HepG2 (cell line): Measurements from ENCODE around the gene FALEC. TPM values are rescaled to one million over a fixed set of nuclear protein-coding genes. Genes with fewer than 3 reads are reported as not detected.
A peak's percentile ranks its signal among the peaks of the same experiment; 100 is the strongest.

ENCODE experiments used
- FLYWCH1 ChIP-seq: sonication (generic); formaldehyde crosslinking; IDR thresholded peaks from 2 replicates; pipeline ENCODE4 v1.8.1; 2023; ENCODE audit warnings: mild to moderate bottlenecking, missing genetic modification reagents
- FOXJ3 ChIP-seq: sonication (generic); formaldehyde crosslinking; IDR thresholded peaks from 2 replicates; pipeline ENCODE4 v1.4.0; 2020; ENCODE audit warnings: missing genetic modification reagents, mild to moderate bottlenecking, borderline replicate concordance
- KDM5B ChIP-seq: sonication (generic); formaldehyde crosslinking; IDR thresholded peaks from 2 replicates; pipeline ENCODE4 v1.4.0; 2020; ENCODE audit warnings: missing genetic modification reagents, mild to moderate bottlenecking, borderline replicate concordance
- KIAA2018 ChIP-seq: sonication (generic); formaldehyde crosslinking; IDR thresholded peaks from 2 replicates; pipeline ENCODE4 v1.5.0; 2020; ENCODE audit warnings: mild to moderate bottlenecking, missing genetic modification reagents, borderline replicate concordance
- MAFK ChIP-seq, 2 experiments: IDR thresholded peaks in 1 of 2; conservative IDR thresholded peaks in 1 of 2; 2 replicates each; pipeline ENCODE4 v1.6.1; 2011; ENCODE audit warnings: improper control_type of control experiment in 2 of 2, low read length in 2 of 2
- MXI1 ChIP-seq: IDR thresholded peaks from 3 replicates; pipeline ENCODE4 v1.6.1; 2012; ENCODE audit warnings: low read depth, low read length, inconsistent platforms, borderline replicate concordance
- NCOR1 ChIP-seq: fragments of 200-600 bp; sonication (generic); IDR thresholded peaks from 2 replicates; pipeline ENCODE4 v1.7.0; 2017; ENCODE audit warnings: antibody characterized with exemption, low read length, borderline replicate concordance
- NFATC3 ChIP-seq: sonication (generic); formaldehyde crosslinking; IDR thresholded peaks from 2 replicates; pipeline ENCODE4 v1.5.1; 2020; ENCODE audit warnings: mild to moderate bottlenecking, missing genetic modification reagents
- PATZ1 ChIP-seq: sonication (generic); formaldehyde crosslinking; IDR thresholded peaks from 2 replicates; pipeline ENCODE4 v1.4.0; 2020; ENCODE audit warnings: missing genetic modification reagents
- SIX1 ChIP-seq: sonication (generic); formaldehyde crosslinking; IDR thresholded peaks from 2 replicates; pipeline ENCODE4 v1.4.0; 2020; ENCODE audit warnings: missing genetic modification reagents, borderline replicate concordance
- SMC3 ChIP-seq: IDR thresholded peaks from 2 replicates; pipeline ENCODE4 v1.6.1; 2011; ENCODE audit warnings: low read length, improper control_type of control experiment
- ZMYM4 ChIP-seq: sonication (generic); formaldehyde crosslinking; IDR thresholded peaks from 2 replicates; pipeline ENCODE4 v1.8.1; 2023; ENCODE audit warnings: mild to moderate bottlenecking, missing genetic modification reagents
- ZNF101 ChIP-seq: sonication (generic); formaldehyde crosslinking; IDR thresholded peaks from 2 replicates; pipeline ENCODE4 v1.4.0; 2020; ENCODE audit warnings: mild to moderate bottlenecking, low read depth, missing genetic modification reagents, borderline replicate concordance
- ZNF337 ChIP-seq: sonication (generic); formaldehyde crosslinking; IDR thresholded peaks from 2 replicates; pipeline ENCODE4 v1.5.1; 2020; ENCODE audit warnings: missing genetic modification reagents, low read depth, mild to moderate bottlenecking, borderline replicate concordance
- ZNF547 ChIP-seq: sonication (generic); formaldehyde crosslinking; IDR thresholded peaks from 2 replicates; pipeline ENCODE4 v1.5.1; 2020; ENCODE audit warnings: mild to moderate bottlenecking, missing genetic modification reagents
- ZNF670 ChIP-seq: sonication (generic); formaldehyde crosslinking; IDR thresholded peaks from 2 replicates; pipeline ENCODE4 v1.8.0; 2022; ENCODE audit warnings: mild to moderate bottlenecking, missing genetic modification reagents, borderline replicate concordance
- ZNF777 ChIP-seq: sonication (generic); formaldehyde crosslinking; IDR thresholded peaks from 2 replicates; pipeline ENCODE4 v1.4.0; 2020; ENCODE audit warnings: missing genetic modification reagents
- polyA plus RNA-seq, 8 experiments: library from polyadenylated mRNA; depleted of rRNA in 3 of 8; stranded (reverse) in 7 of 8; unstranded in 1 of 8; fragments of >200 nt; fragmentation: Illumina TruSeq in 4 of 8; extraction: Trizol in 4 of 8; gene quantifications; 2 replicates each; pipeline versions ENCODE4 v1.2.1 to v1.2.3, GENCODE V29; 2011 to 2016; ENCODE audit warnings: low read depth in 4 of 8, missing spikeins in 1 of 8, mixed read lengths in 1 of 8; ENCODE audit not compliant: insufficient read depth in 1 of 8
- total RNA-seq, 5 experiments: library from RNA; depleted of rRNA; stranded (reverse); fragments of >200 nt; fragmentation: Illumina TruSeq; extraction: Trizol; gene quantifications; 2 replicates each; pipeline ENCODE4 v1.2.3, GENCODE V29; 2016; ENCODE audit warnings: low read depth in 1 of 5

The FALEC gene
- total and polyA plus RNA-seq, 2 of the 13 experiments (the other 11 are each of a cell fraction or from before 2014, with no cell fraction given), result 0.33 to 0.71 TPM

- TF ChIP-seq FLYWCH1 (CRISPR knock-in tag) (no peak), MAFK (conservative IDR thresholded peaks at IDR 0.05 in 1 of 2, IDR thresholded peaks at IDR 0.05 in 1 of 2; ENCODE audit: low read length in 2 of 2) (no peak), PATZ1 (CRISPR knock-in tag) (peak; percentile 99), NCOR1 (no peak), SMC3 (no peak), ZNF777 (CRISPR knock-in tag) (0 out of 2 replicates have a peak, but pooled peaks have one; percentile 28), SIX1 (CRISPR knock-in tag) (peak; percentile 20; the same call in 1 of the 2 replicates), FOXJ3 (CRISPR knock-in tag) (peak; percentile 64; the same call in 1 of the 2 replicates), ZNF337 (CRISPR knock-in tag) (no peak), MXI1 (no peak), KDM5B (no peak), NFATC3 (CRISPR knock-in tag) (no peak), ZNF547 (no peak), ZMYM4 (CRISPR knock-in tag) (peak; percentile 68), ZNF670 (CRISPR knock-in tag) (no peak), ZNF101 (no peak), KIAA2018 (CRISPR knock-in tag) (no peak)
Observed at GRCh38 chr1:150567717-150568593, 52.4 kb downstream of the FALEC start (continued).
